ENCODE measurements around the gene CDHR3.
"Not testable (repeated sequence)": the region's sequence is repeated elsewhere in the genome, so short reads cannot be mapped to it uniquely, and the experiment has no call there.

Gene CDHR3

GRCh38 chr7:105963038-105963667 is at the start of gene CDHR3:
Gene CDHR3 (plus strand): TSS chr7:105963264. CDS start chr7:105963319, 55 bp downstream.
- DNase-seq: peak; percentile 72

- no peak for DNase-seq
These were observed 49.1 kb upstream of the CDHR3 start for GRCh38 chr7:105913947-105914346.

- DNase-seq: no peak
These were observed 46.5 kb upstream of the CDHR3 start for GRCh38 chr7:105916603-105917002.

GRCh38 chr7:105917659-105918058 is 45.4 kb upstream of the CDHR3 start:
- DNase-seq: no peak

GRCh38 chr7:105920766-105921165 is 42.3 kb upstream of the CDHR3 start:
- DNase-seq: no peak

GRCh38 chr7:105924945-105925344 is 38.1 kb upstream of the CDHR3 start:
- no peak for DNase-seq

GRCh38 chr7:105926131-105926530 is 36.9 kb upstream of the CDHR3 start:
- no peak for DNase-seq

- no peak for DNase-seq
These were observed 31.9 kb upstream of the CDHR3 start for GRCh38 chr7:105931179-105931578.

GRCh38 chr7:105932835-105933477 is 30.1 kb upstream of the CDHR3 start:
- DNase-seq: no peak

GRCh38 chr7:105934572-105935185 is 28.4 kb upstream of the CDHR3 start:
- peak; percentile 73 for DNase-seq

- DNase-seq: peak; percentile 79
These were observed 27.8 kb upstream of the CDHR3 start for GRCh38 chr7:105935250-105935649.

GRCh38 chr7:105937411-105937810 is 25.7 kb upstream of the CDHR3 start:
- DNase-seq: no peak

GRCh38 chr7:105940109-105940508 is 23.0 kb upstream of the CDHR3 start:
- peak; percentile 58 for DNase-seq

- no peak for DNase-seq
These were observed 21.5 kb upstream of the CDHR3 start for GRCh38 chr7:105941596-105941995.

- DNase-seq: no peak
These were observed 19.6 kb upstream of the CDHR3 start for GRCh38 chr7:105943486-105943885.

- DNase-seq: no peak
These were observed 17.2 kb upstream of the CDHR3 start for GRCh38 chr7:105945848-105946247.

GRCh38 chr7:105951597-105951996 is 11.5 kb upstream of the CDHR3 start:
- no peak for DNase-seq

GRCh38 chr7:105952917-105953595 is 10.0 kb upstream of the CDHR3 start:
- no peak for DNase-seq

GRCh38 chr7:105954711-105955110 is 8.4 kb upstream of the CDHR3 start:
- no peak for DNase-seq

- not testable (repeated sequence) for DNase-seq
These were observed 7.2 kb upstream of the CDHR3 start for GRCh38 chr7:105955651-105956466.

- DNase-seq: no peak
These were observed 5.1 kb upstream of the CDHR3 start for GRCh38 chr7:105958012-105958411.

- DNase-seq: no peak
These were observed 711 bp upstream of the CDHR3 start for GRCh38 chr7:105962353-105962752.

- no peak for DNase-seq
These were observed 8.8 kb downstream of the CDHR3 start for GRCh38 chr7:105971845-105972244.

Measured in NCI-H774 (cell line).